Gastroesophageal sphincter (tissue), 4 donors: ENCODE measurements around the gene GZMH. TPM values are rescaled to one million over a fixed set of nuclear protein-coding genes. Genes with fewer than 3 reads are reported as not detected.
"Not testable (repeated sequence)": the region's sequence is repeated elsewhere in the genome, so short reads cannot be mapped to it uniquely, and the experiment has no call there.

Experiments used
- ATAC-seq: fragments of 150-250 bp; one replicate; pipeline ENCODE4 v1.9.1; 2016; ENCODE audit warnings: mild to moderate bottlenecking, moderate library complexity
- H3K27ac ChIP-seq, 4 donors: fragments of 200-600 bp; sonication (generic) in 3 of 4; 1 replicate in 3 of 4; 2 replicates in 1 of 4; pipeline ENCODE4 v1.5.1; 2016 to 2019
- H3K27me3 ChIP-seq: fragments of 200-600 bp; sonication (generic); one replicate; pipeline ENCODE4 v1.5.1; 2019
- H3K36me3 ChIP-seq, 2 donors: fragments of 200-600 bp; sonication (generic); one replicate each; pipeline ENCODE4 v1.5.1; 2019; ENCODE audit warnings: control low read depth in 1 of 2
- H3K4me1 ChIP-seq, 3 donors: fragments of 200-600 bp; sonication (generic); 1 replicate in 2 of 3; 2 replicates in 1 of 3; pipeline ENCODE4 v1.5.1; 2016 to 2019; ENCODE audit warnings: control low read depth in 2 of 3
- H3K4me3 ChIP-seq, 2 donors: fragments of 200-600 bp; sonication (generic); one replicate each; pipeline ENCODE4 v1.5.1; 2019; ENCODE audit warnings: mild to moderate bottlenecking in 1 of 2, moderate library complexity in 1 of 2
- H3K9me3 ChIP-seq, 3 donors: fragments of 200-600 bp; sonication (generic); one replicate each; pipeline ENCODE4 v1.5.1; 2017 to 2019; ENCODE audit warnings: control low read depth in 2 of 3
- CTCF ChIP-seq, 4 experiments: fragments of 200-600 bp in 2 of 4; fragments of 450-650 bp in 2 of 4; sonication (generic) in 1 of 4; IDR thresholded peaks; one replicate each; pipeline ENCODE4 v1.5.1; 2017 to 2019; ENCODE audit warnings: antibody characterized with exemption in 4 of 4, mild to moderate bottlenecking in 2 of 4, moderate library complexity in 2 of 4
- EP300 ChIP-seq: sonication (generic); formaldehyde crosslinking; IDR thresholded peaks from one replicate; pipeline ENCODE4 v1.6.1; 2017; ENCODE audit warnings: antibody characterized with exemption, mild to moderate bottlenecking
- POLR2A ChIP-seq, 2 donors: fragments of 450-650 bp; IDR thresholded peaks; one replicate each; pipeline ENCODE4 v1.6.1; 2017; ENCODE audit warnings: antibody characterized with exemption in 2 of 2, mild to moderate bottlenecking in 2 of 2, moderate library complexity in 1 of 2
- POLR2AphosphoS5 ChIP-seq: sonication (generic); formaldehyde crosslinking; IDR thresholded peaks from one replicate; pipeline ENCODE4 v1.6.1; 2017; ENCODE audit warnings: antibody characterized with exemption
- WGBS, 2 donors: methylation state at CpG; one replicate each; pipeline ENCODE4 v1.1.5; 2018; ENCODE audit warnings: low coverage in 1 of 2; 5-methylcytosine and 5-hydroxymethylcytosine counted together
- total RNA-seq, 4 donors: library from RNA; depleted of rRNA; stranded (reverse); fragments of >200 nt; gene quantifications; one replicate each; pipeline ENCODE4 v1.1.0, GENCODE V29; 2016

Gene GZMH
- total RNA-seq, 4 donors from 2014 or later = 0.81 TPM; not detected in 3

GRCh38 chr14:24597403-24597802 is 12.1 kb downstream of the GZMH start:
- Histone ChIP-seq H3K4me1 (no peaks in the 10 kb centered on the region), H3K36me3 (no peaks in the 10 kb centered on the region), H3K27ac (no peak overlapping the region), H3K27me3 (no peaks in the 10 kb centered on the region), H3K4me3 (no peak overlapping the region), H3K9me3 (peaks cover 0 to 51% (median 0%) of the 10 kb centered on the region in 3 donors)
- no peak for ATAC-seq
- TF ChIP-seq POLR2A (IDR thresholded peaks at IDR 0.05) = no peak
- TF ChIP-seq CTCF (IDR thresholded peaks at IDR 0.05) = no peak

GRCh38 chr14:24595073-24595808 is 14.2 kb downstream of the GZMH start:
- no peak overlapping the region for H3K27ac ChIP-seq
- no peak for TF ChIP-seq CTCF (IDR thresholded peaks at IDR 0.05)
- no peak for TF ChIP-seq EP300
- no peak for TF ChIP-seq POLR2A (IDR thresholded peaks at IDR 0.05)
- no peak for TF ChIP-seq POLR2AphosphoS5
- H3K36me3 ChIP-seq = no peaks in the 10 kb centered on the region
- WGBS, 2 donors = no CpG with 5 or more reads among the region's 3 CpGs
- no peaks in the 10 kb centered on the region for H3K4me1 ChIP-seq
- H3K4me3 ChIP-seq = no peak overlapping the region
- H3K9me3 ChIP-seq = peaks cover 0 to 55% (median 0%) of the 10 kb centered on the region in 3 donors
- no peak for ATAC-seq
- H3K27me3 ChIP-seq = no peaks in the 10 kb centered on the region

GRCh38 chr14:24591004-24591403 is 18.5 kb downstream of the GZMH start:
- not testable (repeated sequence) for ATAC-seq, H3K27me3 ChIP-seq, H3K27ac ChIP-seq, H3K4me1 ChIP-seq, H3K36me3 ChIP-seq, H3K4me3 ChIP-seq
- WGBS, 2 donors = 64 to 77% methylated on average over 2 of the region's 2 CpGs
- H3K9me3 ChIP-seq = peaks cover 0 to 73% (median 0%) of the 10 kb centered on the region in 3 donors

GRCh38 chr14:24584402-24584801 is 25.1 kb downstream of the GZMH start:
- WGBS, 2 donors = 88% methylated on average over 1 of the region's 3 CpGs; no CpG with 5 or more reads in 1 of the 2 donors
- H3K36me3 ChIP-seq, H3K27me3 ChIP-seq, H3K4me1 ChIP-seq, H3K27ac ChIP-seq, H3K4me3 ChIP-seq, ATAC-seq: not testable (repeated sequence)
- peaks cover 0 to 43% (median 0%) of the 10 kb centered on the region in 3 donors for H3K9me3 ChIP-seq

- no peak overlapping the region for H3K27ac ChIP-seq
- TF ChIP-seq POLR2AphosphoS5 (no peak), EP300 (no peak), POLR2A (IDR thresholded peaks at IDR 0.05) (no peak), CTCF (IDR thresholded peaks at IDR 0.05) (no peak)
- 63 to 66% methylated on average over 2 of the region's 2 CpGs for WGBS, 2 donors
- ATAC-seq = no peak
- H3K9me3 ChIP-seq = peaks cover 0 to 4% (median 0%) of the 10 kb centered on the region in 3 donors
- no peaks in the 10 kb centered on the region for H3K4me1 ChIP-seq
- H3K4me3 ChIP-seq = no peak overlapping the region
- no peaks in the 10 kb centered on the region for H3K36me3 ChIP-seq
- peaks cover 6% of the 10 kb centered on the region for H3K27me3 ChIP-seq
Observed at GRCh38 chr14:24578558-24578957, 30.9 kb downstream of the GZMH start.

GRCh38 chr14:24576771-24577170 is 32.7 kb downstream of the GZMH start:
- no peaks in the 10 kb centered on the region for H3K9me3 ChIP-seq
- ATAC-seq = no peak
- H3K27me3 ChIP-seq = peaks cover 6% of the 10 kb centered on the region
- H3K36me3 ChIP-seq = no peaks in the 10 kb centered on the region
- H3K4me3 ChIP-seq = no peak overlapping the region
- 68 to 88% methylated on average over 3 to 5 of the region's 5 CpGs for WGBS, 2 donors
- TF ChIP-seq EP300 (no peak), POLR2AphosphoS5 (no peak)
- no peaks in the 10 kb centered on the region for H3K4me1 ChIP-seq
- no peak overlapping the region for H3K27ac ChIP-seq
